ENCODE data around the gene ANKRD12. TPM values are rescaled to one million over a fixed set of nuclear protein-coding genes. Genes with fewer than 3 reads are reported as not detected.

ANKRD12 gene
- polyA plus RNA-seq, 1 donor from 2014 or later: 32.3 TPM

GRCh38 chr18:9231852-9232486 lies 95.4 kb downstream of the ANKRD12 start:
- Histone ChIP-seq H3K79me2 (replicated peaks; ENCODE audit: insufficient read depth, low read length) (peaks cover 8% of the 10 kb centered on the region), H3K4me2 (ENCODE audit: low read length) (no peak overlapping the region)

DNA sequence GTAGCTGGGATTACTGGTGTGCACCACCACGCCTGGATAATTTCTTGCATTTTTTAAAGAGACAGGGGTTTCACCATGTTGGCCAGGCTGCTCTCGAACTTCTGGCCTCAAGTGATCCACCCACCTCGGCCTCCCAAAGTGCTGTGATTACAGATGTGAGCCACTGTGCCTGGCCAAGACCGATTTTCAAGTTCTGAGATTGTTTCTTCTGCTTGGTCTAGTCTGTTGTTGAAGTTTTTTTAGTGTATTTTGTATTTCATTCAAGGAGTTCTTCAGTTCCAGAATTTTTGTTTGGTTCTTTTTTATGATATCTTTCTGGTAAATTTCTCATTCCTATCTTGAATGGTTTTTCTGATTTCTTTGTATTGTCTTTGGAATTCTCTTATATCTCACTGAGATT lies 96.4 kb downstream of the ANKRD12 start:
- Histone ChIP-seq H4K20me1 (ENCODE audit: insufficient read depth) (no peaks in the 10 kb centered on the region), H3K27ac (ENCODE audit: low read length) (no peak overlapping the region), H3K36me3 (ENCODE audit: insufficient read depth, low read length) (no peaks in the 10 kb centered on the region), H3K9me3 (ENCODE audit: low read length) (no peaks in the 10 kb centered on the region), H3K4me2 (ENCODE audit: low read length) (no peak overlapping the region), H3F3A (ENCODE audit: insufficient read depth, low read length, poor library complexity, severe bottlenecking) (no peaks in the 10 kb centered on the region), H3K9ac (ENCODE audit: low read length) (no peak overlapping the region), H3K79me2 (replicated peaks; ENCODE audit: insufficient read depth, low read length) (peaks cover 8% of the 10 kb centered on the region), H2AFZ (ENCODE audit: low read depth, low read length) (no peak overlapping the region), H3K9me2 (ENCODE audit: insufficient read depth, low read length) (no peaks in the 10 kb centered on the region), H3K27me3 (ENCODE audit: insufficient read depth, low read depth, low read length) (no peaks in the 10 kb centered on the region), H3K4me3 (ENCODE audit: low read length) (no peak overlapping the region)
- no peak for TF ChIP-seq EP300 (conservative IDR thresholded peaks at IDR 0.05; ENCODE audit: poor library complexity, severe bottlenecking)
- TF ChIP-seq RAD21 (conservative IDR thresholded peaks at IDR 0.05): no peak
- TF ChIP-seq CTCF (IDR thresholded peaks at IDR 0.05; ENCODE audit: poor library complexity, severe bottlenecking): no peak
- no peak for TF ChIP-seq EZH2 (IDR thresholded peaks at IDR 0.05; ENCODE audit: borderline replicate concordance, insufficient read depth, low read length, poor library complexity, severe bottlenecking)
- no peak for TF ChIP-seq TAF1 (IDR thresholded peaks at IDR 0.05; ENCODE audit: low read depth)

More at GRCh38 chr18:9231852-9232486, 95.4 kb downstream of the ANKRD12 start:
- no peak overlapping the region for H3K9ac ChIP-seq (ENCODE audit: low read length)
- no peak overlapping the region for H3K27ac ChIP-seq (ENCODE audit: low read length)
- no peaks in the 10 kb centered on the region for H3K9me2 ChIP-seq (ENCODE audit: insufficient read depth, low read length)
- no peaks in the 10 kb centered on the region for H3K36me3 ChIP-seq (ENCODE audit: insufficient read depth, low read length)
- H3F3A ChIP-seq (ENCODE audit: insufficient read depth, low read length, poor library complexity, severe bottlenecking): no peaks in the 10 kb centered on the region
- no peak overlapping the region for H3K4me3 ChIP-seq (ENCODE audit: low read length)
- no peaks in the 10 kb centered on the region for H3K9me3 ChIP-seq (ENCODE audit: low read length)
- H4K20me1 ChIP-seq (ENCODE audit: insufficient read depth): no peaks in the 10 kb centered on the region
- TF ChIP-seq POLR2AphosphoS5 (IDR thresholded peaks at IDR 0.05) (no peak), EP300 (conservative IDR thresholded peaks at IDR 0.05; ENCODE audit: poor library complexity, severe bottlenecking) (no peak), EZH2 (IDR thresholded peaks at IDR 0.05; ENCODE audit: borderline replicate concordance, insufficient read depth, low read length, poor library complexity, severe bottlenecking) (no peak), CTCF (IDR thresholded peaks at IDR 0.05; ENCODE audit: poor library complexity, severe bottlenecking) (no peak), SMC3 (conservative IDR thresholded peaks at IDR 0.05; ENCODE audit: poor library complexity) (no peak), RAD21 (conservative IDR thresholded peaks at IDR 0.05) (no peak), MXI1 (conservative IDR thresholded peaks at IDR 0.05; ENCODE audit: poor library complexity, severe bottlenecking) (no peak), TAF1 (IDR thresholded peaks at IDR 0.05; ENCODE audit: low read depth) (no peak), REST (IDR thresholded peaks at IDR 0.05; ENCODE audit: borderline replicate concordance) (no peak)
- no peaks in the 10 kb centered on the region for H3K27me3 ChIP-seq (ENCODE audit: insufficient read depth, low read depth, low read length)
- H2AFZ ChIP-seq (ENCODE audit: low read depth, low read length): no peak overlapping the region

Measured in neural cell (in vitro differentiated cells).